GM21360 (cell line): ENCODE measurements around the gene TNXB.

ENCODE experiments used
- ATAC-seq: cut with Tn5 transposase; IDR thresholded peaks from one replicate; pipeline ENCODE4 v1.9.1; 2021; ENCODE audit warnings: mild to moderate bottlenecking, moderate library complexity; ENCODE audit not compliant: unreplicated experiment

TNXB gene

DNA sequence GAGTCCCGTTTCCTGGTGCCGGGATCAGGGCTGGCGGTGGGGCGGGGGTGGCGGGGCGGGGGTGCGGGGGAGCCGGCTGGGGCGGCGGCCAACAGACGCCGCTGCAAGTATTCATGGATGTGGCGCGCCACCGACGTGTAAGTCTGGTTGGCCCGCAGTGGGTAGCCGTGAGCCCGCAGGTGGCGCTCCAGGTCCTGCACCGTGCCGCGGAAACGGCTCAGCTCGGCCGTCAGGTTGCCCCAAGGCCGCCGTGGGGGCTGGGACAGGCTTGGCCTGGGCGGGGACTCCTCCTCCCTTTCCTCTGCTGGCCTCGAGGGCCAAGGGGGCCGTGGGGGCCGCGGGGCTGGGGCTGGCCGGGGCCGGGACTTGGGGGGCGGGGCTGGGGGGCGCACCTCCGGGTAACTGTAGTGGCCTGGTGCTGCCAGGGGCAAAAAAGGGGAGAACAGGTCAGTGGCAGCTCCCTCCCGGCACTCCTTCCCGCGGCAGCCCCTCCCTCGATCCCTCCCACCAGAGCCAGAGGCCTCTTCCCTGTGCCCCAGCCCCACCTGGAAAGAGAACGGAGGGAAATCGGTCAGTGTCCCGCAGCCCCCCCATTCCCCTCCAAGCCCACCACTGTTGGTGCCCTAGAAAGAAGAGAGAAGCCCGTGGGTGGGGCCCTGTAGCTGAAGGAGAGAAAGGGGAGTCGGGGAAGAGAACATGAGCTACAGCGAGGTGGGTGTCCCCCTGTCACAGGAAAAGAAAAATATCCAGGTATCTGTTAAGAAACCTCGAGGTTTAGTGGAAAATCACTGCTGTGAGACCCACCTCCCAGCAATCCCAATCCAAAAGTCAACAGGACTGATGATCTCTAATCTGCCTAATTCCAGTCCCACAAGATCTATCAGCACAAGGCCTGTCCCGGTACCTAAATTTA is 21.3 kb downstream of the TNXB start:
- no peak for ATAC-seq

DNA sequence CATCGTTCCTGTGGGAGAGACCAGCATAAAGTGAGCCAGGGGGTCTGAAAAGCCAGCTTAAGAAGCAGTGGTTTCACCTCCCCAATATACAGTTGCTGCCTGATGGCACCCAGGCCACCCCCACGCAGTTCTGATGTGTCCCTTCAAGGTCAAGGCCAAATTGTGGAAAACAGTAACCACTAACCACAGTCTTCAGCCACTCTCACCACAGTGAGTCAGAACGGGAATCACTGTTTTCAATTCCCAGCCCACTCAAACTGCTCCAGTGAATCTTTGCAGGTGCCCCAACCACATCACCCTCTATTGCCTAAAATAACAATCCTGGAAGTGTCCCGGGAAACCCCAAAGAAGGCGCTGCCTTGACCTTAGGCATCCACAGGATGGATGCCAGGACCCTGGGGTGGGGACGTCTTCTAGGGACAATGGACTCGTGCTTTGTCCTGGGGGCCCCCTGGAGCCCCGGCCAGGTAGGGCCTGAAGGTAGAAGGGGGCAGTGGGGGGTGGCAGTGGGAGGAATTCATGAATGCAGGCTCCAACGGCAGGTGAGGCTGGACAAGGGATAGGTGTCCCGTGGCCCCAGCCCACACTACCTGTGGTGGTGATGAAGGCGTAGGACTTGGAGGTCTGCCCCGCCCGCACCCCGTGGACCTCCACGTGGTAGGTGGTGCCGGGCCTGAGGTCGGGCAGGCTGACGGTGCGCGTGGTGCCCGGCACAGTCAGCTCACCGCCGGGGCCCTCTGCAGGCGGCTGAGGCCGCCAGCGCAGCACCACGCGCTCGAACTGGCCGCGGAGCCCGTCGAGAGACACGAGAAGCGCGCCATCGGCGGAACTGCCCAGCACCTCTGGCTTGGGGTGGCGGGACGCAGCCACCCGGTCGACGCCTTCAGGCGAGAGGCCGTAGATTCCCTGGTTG is 22.2 kb downstream of the TNXB start:
- ATAC-seq = no peak

DNA sequence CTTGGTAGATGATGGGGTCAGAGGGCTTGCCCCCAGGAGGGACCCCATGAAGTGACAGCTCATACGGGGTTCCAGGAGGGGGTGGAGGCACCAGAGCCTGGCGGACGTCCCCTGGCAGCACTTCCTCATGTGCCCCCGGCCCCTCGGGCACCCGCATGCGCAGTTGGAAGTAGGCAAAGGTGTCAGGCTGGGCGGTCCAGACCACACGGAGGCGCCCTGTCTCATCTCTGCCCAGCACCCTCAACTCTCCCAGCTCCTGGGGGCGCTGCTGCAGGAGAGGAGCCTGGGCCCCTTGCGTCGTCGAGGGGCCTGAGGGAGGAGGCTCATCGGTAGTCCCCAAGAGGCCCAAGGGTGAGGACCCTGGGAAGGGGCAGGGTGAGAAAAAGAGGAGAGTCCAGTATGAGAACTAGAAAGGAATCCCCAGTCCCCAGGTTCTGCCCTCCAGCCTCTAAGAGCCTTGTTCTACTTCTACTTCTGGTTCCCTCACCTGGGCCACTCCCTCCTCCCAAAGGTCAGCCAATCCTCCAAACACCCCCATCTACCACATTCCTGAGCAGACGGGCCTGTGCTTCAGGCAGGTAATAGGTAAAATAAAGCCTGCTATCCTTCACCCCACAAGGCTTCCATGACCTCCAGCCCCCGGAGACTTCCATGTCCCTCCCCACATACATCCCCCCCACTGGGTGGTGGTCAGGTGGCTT is 23.2 kb downstream of the TNXB start:
- no peak for ATAC-seq

DNA sequence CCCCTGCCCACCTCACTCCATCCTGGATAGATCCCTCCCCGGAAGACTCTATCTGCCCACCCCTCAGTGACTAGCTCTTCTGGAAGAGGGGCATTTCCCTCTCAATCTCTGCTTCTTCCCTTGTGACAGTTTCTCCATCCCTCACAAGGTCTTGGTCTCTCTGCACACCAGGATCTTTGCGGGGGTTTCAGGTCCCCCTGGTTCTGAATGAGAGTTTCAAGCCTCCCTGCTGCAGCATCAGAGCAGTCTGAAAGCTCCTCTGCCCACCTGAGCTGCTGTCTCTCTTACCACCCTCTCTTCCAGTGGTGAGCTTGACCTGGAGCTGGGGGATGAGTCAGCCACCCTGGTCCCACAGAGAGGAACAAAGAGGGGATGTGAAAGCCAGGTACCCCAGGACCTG is 24.4 kb downstream of the TNXB start:
- ATAC-seq = no peak

DNA sequence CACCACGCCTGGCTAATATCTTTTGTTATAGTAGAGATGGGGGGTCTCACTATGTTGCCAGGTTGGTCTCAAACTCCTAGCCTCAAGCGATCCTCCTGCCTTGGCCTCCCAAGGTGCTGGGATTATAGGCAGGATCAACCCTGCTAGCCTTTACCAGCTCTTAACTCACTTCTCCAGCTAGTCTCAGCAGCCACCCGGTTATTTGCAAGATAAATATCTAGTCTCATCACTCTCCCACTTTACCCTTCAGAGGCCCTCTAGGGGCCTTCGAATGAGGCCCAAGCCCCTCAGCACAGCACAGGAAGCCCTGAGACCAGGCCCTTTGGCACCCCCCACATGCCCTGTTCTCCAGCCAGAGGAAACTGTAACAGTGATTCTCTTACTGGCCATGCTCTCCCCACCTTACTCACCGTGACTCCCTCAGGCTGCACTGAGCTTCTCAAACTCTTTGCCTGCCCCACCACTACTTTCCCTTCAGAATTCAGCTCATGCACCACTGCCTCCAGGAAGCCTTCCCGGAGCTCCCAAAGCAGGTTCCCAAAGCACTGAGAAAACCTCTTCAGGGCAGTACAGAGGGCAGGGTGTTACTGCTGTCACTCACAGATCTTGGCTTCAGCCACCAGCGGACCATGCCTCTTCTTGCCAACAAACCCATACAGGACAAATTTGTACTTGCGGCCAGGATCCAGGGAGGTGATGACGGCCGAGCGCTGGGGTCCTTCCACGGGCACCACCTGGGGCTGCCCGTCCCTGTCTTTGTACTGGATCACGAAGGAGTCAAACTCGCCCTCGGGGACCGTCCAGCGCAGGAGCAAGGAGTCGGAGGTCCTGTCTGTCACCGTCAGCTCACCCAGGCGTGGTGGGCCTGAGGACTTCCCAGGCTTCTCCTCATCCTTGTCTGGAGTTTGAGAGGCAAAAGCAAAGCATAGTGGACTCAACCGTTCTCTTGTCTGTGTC is 25.0 kb downstream of the TNXB start:
- ATAC-seq = no peak

DNA sequence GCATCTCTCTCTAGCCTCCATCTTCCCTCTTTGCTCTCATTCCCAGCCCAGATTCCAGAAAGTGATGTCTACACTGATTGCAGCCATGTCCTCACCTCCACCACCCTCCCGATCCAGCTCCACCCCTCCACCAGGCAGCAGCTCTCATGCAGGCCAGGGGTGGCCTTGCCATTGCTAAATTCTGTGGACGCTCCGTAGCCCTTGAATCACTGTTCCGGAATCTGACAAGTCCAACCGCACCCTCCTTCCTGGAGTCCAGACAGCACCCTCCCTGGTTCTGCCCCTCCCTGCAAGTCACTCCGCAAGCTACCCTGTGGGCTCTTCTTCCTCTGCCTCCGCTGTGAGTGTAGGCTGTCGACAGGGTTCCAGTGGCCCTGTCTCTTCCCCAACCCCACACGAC is 26.2 kb downstream of the TNXB start:
- ATAC-seq = no peak

DNA sequence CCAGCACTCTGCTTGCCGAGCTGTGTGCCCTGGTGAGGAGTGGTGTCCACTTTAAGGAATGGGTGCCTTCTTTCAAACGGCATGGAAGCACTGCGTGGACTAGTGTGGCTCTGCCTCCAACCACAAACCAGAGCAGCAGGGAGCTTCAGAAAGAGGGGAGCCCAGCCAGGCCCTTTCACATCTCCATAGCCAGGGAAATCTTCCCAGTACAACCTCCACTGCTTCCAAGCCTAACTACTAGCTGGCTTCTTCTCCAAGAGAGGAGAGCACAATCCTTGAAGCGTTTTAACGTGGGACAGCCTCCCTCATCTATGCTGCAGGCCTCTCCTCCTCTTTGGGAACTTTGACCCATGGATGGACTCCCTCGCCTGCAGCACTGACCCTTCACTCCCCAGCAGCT is 26.7 kb downstream of the TNXB start:
- ATAC-seq = no peak

DNA sequence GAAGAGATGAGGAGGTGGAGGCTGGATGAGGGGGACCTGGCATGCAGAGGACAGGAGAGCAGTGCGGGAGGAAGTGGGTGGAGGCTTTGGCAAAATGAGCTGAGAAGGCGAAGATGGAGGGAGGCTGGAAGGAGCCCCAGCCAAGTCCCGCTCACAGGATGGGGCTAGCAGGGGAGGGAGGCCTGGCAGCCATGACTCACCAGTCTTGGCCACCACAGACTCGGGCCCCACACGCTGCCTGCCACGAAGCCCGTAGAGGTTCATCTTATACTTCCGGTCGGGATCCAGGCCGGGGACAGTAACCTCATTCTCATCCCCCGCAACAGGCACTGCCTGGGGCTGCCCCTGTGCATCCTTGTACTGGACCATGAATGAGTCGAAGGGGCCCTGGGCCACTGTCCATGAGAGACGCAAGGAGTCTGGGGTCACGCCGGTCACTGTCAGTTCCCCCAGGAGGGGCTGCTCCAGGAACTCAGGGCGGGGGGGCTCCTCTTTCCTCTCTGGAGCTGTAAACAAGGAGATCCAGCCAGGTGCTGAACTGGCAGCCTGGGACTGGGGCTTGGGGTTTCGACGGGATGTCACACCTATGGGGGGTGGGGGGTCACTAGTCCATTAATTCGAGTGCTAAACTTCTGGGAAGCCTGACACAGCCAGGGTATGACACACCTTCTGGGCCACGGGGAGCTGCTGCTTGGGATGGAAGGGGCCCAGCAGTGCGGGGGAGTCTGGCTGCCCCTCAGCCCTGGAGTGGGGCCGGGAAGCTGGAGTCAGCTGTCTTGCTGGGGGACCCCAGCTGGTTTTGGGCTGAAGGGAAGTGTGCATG is 27.8 kb downstream of the TNXB start:
- no peak for ATAC-seq

DNA sequence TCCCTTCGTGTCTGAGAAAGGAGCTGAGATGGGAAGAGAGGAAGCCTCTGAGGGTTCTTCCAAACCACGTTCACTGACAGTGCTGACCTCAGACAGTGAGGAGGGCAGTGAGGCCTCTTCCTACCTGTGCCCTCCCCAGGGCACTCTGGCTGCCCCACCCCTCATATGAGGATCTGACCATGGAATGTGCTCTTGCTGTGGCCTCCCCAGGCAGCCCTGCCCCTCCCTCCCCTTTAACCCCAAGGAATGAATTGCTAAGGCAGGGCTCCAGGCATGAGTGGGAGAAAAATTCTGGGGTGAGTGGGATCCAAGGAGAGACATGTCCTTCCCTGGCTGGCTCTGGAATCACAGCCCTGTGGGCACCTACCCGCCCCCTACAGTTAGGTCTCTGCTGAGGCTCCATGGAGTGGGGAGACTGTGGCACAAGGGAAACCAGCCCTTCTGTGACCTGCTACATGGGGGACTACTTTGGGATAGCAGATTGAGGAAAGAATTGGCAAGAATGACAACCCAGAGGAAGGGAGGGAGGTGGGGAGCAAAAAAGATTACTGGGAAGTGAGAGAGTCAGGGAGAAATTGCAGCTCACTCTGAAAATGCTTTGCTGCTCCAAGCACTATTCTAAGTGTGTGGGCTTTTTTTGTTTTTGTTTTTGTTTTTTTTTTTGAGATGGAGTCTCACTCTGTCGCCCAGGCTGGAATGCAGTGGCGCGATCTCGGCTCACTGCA is 29.4 kb downstream of the TNXB start:
- no peak for ATAC-seq

DNA sequence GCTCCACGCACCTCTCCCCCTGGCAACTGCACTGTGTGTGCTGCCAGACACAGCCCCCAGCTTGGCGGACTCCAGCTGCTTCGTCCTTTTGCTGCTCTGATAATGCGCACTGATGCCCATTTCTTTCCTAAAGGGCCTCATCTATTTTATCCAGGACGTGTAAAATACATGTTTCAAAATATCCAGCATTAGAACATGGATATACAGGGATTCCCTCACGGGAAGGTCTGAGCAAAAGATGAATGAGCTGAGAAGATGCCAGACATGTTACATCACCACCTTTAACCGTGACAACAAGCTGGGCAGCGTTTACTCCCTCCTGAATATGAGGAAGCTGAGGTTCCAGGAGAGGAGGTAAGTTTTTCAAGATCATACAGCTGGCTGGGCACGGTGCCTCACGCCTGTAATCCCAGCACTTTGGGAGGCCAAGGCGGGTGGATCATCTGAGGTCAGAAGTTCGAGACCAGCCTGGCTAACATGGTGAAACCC is 32.8 kb downstream of the TNXB start:
- ATAC-seq = no peak

DNA sequence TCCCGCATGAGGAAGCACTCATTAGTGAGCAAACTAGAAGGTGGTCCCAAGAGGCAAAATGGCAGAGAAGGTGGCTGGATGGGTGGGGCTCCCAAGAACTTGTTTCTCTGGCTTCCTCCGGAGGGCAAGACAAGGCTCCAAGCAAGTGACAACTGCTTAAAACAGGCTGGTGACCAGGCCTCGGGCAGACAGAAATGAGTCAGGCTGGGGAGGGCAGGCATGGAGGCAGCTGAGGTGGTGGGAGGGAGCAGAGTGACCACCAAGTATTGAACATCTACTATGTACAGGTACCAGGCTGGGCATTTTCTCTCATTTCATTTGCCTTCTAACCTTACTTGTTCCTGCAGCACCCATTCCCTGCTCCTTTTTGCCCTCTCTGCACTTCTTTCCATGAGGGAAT is 33.4 kb downstream of the TNXB start:
- no peak for ATAC-seq

DNA sequence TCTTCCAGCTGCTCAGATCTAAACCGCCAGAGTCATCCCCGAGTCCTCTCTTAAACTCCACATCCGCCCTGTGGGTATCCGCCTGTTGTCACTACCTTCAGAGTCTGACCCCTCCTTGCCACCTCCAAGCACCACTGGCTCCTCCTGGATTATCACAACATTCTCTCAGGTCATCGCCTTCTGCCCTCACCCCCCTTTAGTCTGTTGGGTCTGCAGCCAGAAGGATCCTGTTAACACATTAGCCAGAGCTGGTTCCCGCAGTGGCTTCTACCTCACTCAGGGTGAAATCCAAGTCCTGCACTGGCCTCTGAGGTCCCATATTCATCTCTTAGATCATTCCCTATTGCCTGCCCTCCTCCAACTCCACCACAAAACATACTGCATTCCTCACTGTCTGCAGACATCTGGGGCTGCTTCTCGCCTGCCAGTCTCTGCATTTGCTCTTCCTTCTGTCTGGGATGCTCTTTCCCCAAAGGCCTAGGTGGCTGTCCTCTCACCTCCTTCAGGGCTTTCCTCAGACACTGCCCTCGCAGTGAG is 34.1 kb downstream of the TNXB start:
- no peak for ATAC-seq

DNA sequence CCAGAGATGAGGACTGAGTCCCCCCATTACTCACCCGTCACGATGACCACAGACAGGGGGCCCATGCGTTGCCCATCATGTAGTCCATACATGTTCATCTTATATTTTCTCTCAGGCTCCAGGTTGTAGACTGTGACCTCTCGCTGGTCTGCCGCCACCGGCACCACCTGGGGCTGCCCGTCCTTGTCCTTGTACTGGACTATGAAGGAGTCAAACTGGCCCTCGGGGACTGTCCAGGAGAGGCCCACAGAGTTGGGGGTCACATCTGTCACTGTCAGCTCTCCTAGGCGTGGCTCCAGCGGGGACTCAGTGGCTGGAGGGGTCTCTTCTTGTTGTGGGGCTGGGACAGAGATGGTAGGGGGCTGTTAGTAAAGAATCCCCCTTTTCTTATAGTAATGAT is 35.5 kb downstream of the TNXB start:
- no peak for ATAC-seq

DNA sequence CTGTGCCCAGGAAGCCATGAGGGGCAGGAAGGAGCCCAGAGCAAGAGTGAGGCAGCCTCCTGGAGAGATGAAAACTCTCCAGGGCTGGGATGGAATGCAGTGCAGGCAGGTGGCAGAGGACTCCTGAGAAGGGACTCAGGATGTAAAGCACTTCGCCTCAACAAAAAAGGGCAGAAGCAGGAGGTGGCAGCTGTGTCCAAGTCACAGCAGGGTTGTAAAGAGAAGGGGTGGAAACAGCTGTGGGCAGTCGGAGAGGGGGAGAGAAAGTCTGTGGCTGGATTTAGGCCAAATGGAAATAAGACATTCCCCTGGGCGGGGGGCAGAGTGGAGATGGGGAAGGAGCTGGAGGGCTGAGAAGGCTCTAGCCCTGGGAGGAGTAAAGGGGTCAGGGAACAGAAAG is 36.0 kb downstream of the TNXB start:
- no peak for ATAC-seq

DNA sequence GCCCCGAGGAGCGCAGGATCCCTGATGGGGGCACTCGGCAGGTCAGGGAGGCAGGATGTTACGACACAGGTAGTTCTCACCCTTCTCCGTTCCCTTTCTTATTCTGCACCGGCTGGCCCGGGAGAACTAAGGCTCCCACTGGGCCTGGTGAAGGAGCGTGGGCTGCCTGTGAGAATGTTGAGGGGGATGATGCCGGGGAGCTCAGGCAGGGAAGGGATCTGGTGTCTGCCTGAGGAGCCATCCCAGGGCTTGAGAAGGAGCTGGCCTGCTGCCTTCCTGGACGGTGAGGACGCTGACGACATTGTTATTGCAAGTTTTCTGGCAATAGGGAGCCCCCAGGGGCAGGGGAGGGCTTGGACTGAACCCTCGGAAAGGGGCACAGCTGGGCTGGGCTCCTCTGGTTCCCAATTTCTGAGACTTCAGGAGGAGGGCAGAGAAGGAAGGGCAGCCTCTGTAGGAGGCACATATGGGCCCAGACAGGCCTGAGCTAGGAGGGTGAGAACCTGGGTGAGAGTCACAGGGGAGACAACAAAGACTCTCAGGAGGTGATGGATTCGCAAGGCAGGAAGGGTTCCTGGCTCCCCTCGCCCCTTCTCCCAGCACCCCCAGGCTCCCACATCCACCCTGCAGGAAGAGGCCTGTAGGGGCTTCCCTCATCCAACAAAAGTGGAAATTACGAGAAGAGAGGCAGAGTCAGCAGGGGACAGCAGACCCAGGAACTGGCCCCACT is 38.2 kb downstream of the TNXB start:
- ATAC-seq = no peak

DNA sequence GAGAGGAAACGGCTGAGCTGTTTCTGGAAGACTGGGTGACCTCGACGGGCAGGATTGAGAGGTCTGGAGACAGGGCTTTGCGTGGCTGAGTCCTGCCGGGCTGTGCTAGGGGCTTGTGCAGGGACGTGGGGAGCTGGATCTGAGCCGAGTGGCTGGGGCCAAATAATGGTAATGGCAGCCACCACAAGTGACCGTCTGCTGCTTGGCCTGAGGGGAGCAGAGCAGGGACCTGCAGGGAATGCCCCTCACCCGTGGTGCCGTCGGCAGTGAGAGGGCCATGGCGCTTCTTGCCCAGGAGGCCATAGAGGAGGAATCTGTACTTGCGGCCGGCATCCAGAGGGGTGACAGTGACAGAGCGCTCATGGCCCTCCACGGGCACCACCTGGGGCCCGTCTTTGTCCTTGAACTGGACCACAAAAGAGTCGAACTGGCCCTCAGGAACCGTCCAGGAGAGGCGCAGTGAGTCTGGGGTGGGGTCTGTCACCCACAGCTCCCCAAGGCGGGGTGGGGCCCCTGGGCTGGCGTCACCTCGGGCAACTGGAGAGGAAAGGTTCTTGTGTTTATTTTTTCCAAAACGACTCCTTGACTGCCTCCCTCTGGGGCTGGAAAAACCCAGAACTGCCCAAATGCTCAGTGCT is 39.1 kb downstream of the TNXB start:
- no peak for ATAC-seq

DNA sequence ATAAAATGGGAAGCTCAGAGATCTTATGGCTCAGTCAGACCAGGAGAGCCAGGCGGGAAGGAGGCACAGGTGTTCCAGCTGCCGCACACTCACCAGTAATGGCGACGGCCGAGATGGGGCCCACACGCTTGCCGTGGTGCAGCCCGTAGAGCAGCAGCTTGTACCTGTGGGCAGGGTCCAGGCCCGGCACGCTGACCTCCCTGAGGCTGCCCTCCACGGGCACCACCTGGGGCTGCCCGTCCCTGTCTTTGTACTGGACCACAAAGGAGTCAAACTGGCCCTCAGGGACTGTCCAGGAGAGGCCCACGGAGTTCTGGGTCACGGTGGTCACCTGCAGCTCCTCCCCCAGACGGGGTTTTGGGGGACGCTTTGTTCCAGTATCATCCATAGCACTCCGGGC is 39.7 kb downstream of the TNXB start:
- no peak for ATAC-seq
